Ureter (tissue), 1 donor: ENCODE results near the gene FXYD7. TPM values are rescaled to one million over a fixed set of nuclear protein-coding genes. Genes with fewer than 3 reads are reported as not detected.

Experiments
- DNase-seq: peaks from one replicate; pipeline ENCODE4 v3.0.0-alpha.2; 2020; ENCODE audit warnings: low spot score
- total RNA-seq: library from RNA; stranded (reverse); gene quantifications from one replicate; pipeline ENCODE4 v1.2.4, GENCODE V29; 2023
- donor health status: DM: yes; HTN: yes; CAD: no.

Gene FXYD7
- total RNA-seq, 1 donor from 2014 or later, result 0.62 TPM

GRCh38 chr19:35110974-35111373 is 32.1 kb upstream of the FXYD7 start:
- no peak for DNase-seq

GRCh38 chr19:35112995-35113688 is 29.9 kb upstream of the FXYD7 start:
- no peak for DNase-seq

GRCh38 chr19:35114353-35115176 is 28.5 kb upstream of the FXYD7 start:
- peak; percentile 77 for DNase-seq

GRCh38 chr19:35115177-35115951 is 27.7 kb upstream of the FXYD7 start, which contains the start of gene FXYD3:
Gene FXYD3 (plus strand): TSS chr19:35115823. CDS start chr19:35119377, 3,554 bp downstream.
- no peak for DNase-seq

GRCh38 chr19:35116072-35116801 is 26.8 kb upstream of the FXYD7 start:
- DNase-seq, result peak; percentile 75

GRCh38 chr19:35117116-35117515 is 25.9 kb upstream of the FXYD7 start:
- DNase-seq, result no peak

GRCh38 chr19:35117799-35118198 is 25.3 kb upstream of the FXYD7 start:
- DNase-seq, result no peak

- DNase-seq, result peak; percentile 77
Measured at GRCh38 chr19:35118268-35119020, 24.6 kb upstream of the FXYD7 start.

- DNase-seq, result no peak
Measured at GRCh38 chr19:35119091-35119490, 24.0 kb upstream of the FXYD7 start.

GRCh38 chr19:35119578-35120155 is 23.4 kb upstream of the FXYD7 start:
- DNase-seq, result no peak

- peak; percentile 63 for DNase-seq
Measured at GRCh38 chr19:35120492-35120891, 22.6 kb upstream of the FXYD7 start.

- no peak for DNase-seq
Measured at GRCh38 chr19:35120898-35121297, 22.2 kb upstream of the FXYD7 start.

- peak; percentile 61 for DNase-seq
Measured at GRCh38 chr19:35122687-35123551, 20.1 kb upstream of the FXYD7 start.

GRCh38 chr19:35123573-35123972 is 19.5 kb upstream of the FXYD7 start:
- peak; percentile 64 for DNase-seq

GRCh38 chr19:35124098-35125060 is 18.7 kb upstream of the FXYD7 start:
- DNase-seq, result peak; percentile 95

- no peak for DNase-seq
Measured at GRCh38 chr19:35125270-35125717, 17.8 kb upstream of the FXYD7 start.

GRCh38 chr19:35125749-35126623 is 17.1 kb upstream of the FXYD7 start:
- DNase-seq, result no peak
